ENCODE measurements around the gene EFNA2.

Gene EFNA2

GRCh38 chr19:1249298-1249989, 36.2 kb upstream of the EFNA2 start:
- DNase-seq (ENCODE audit: low read depth): no peak

GRCh38 chr19:1249990-1250436, 35.7 kb upstream of the EFNA2 start:
- no peak for DNase-seq (ENCODE audit: low read depth)

DNA sequence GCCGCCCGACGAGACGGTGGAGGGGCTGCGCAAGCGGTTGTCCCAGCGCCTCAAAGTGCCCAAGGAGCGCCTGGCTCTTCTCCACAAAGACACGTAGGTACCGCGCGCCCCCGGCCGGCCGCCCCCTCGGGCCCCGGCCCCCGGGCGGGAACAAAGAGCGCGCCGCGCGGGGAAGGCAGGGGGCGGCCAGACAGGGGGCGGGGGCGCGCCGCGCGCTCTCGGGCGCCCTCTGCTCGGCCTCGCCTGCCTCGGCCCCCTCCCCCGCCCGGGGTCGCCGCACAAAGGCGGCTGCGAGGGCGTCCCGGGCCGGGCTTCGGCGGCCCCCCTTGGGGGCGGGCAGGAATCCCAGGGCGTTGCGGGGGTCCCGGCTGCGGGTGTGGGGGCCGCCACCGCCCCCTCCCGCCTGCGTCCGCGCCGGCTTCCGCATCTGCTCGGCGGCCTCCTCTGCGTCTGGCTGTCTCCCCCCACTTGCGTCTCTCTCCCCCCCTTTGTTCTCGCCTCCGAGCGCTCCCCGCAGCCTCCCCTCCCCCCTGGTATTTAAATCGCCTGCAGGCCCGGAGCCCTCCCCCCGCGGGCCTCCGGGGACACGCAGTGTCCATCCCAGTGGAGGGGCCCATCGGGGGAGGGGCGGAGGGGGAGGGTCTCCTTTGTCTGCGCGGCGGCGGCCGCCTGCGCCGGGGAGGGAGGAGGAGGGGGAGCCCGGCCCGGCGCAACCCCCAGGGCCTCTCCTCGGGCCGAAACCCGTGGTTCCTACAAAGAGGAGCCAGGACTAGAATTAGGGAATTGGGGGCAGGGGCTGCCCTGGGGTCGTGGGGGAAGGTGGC, 35.0 kb upstream of the EFNA2 start:
- no peak for DNase-seq (ENCODE audit: low read depth)

DNA sequence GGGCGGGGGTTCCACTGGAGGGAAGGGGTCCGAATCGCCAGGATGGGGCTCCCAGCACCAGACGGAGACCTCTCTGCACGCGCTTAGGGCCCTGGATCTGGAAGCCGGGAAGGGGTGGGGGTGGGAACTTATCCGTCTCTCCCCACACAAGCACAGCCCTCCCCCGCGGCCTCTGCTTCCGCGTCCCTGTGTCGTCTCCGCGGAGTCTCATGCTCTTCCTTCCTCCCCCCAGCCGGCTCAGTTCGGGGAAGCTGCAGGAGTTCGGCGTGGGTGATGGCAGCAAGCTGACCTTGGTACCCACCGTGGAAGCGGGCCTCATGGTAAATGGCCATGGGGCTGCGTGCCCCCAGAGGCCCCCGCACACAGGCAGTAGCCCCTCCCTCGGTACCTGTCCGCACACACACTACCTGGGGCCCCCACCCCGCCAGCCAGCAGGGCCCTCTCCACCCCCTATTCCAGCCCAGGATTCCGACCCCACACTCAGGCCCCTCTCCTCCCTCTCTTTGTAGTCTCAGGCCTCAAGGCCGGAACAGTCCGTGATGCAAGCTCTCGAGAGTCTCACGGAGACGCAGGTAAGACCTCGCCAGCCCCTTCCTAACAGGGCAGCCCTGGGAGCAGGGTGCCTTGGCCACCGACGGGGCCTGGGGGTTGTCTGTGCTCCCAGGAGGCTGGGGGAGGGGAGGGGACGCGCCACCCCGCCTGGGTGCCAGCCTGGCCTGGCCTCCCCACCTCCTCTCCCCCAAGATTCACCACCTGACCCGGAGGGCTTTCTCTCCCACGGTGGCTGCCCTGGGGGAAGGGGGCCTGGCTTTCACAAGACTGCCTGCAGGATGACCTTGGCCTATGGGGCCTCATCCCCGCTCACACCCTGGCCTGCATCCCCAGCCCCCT, 34.1 kb upstream of the EFNA2 start:
- no peak for DNase-seq (ENCODE audit: low read depth)

DNA sequence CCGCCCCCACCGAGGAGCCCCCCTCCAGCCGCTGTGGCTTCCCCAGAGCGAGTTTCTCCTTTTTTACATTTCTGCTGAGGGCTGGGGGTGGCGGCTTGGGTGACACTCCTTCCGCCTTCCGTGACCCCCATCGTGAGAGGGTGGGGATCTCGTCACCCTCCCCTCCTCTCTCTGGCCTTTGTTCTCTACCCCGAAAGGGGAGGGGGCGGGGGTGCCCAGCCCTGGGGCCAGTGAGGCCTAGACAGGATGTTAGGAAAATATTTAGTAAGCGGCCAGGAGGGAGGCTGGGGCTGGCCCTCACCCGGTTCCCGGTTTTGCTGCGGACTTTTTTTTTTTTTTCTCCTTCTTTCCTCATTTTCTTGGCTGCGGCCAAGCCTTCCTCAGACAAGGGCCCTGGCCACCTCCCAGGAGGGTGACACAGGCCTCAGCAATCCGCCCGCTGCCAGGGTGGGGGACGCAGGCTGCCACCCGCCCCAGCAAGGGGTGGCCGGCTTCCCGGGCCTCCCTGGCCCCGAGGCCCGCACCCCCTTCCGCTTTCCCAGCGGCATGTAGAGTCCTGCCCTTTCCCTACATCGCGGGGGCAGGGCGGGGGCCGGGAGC, 33.4 kb upstream of the EFNA2 start:
- DNase-seq (ENCODE audit: low read depth): no peak

DNA sequence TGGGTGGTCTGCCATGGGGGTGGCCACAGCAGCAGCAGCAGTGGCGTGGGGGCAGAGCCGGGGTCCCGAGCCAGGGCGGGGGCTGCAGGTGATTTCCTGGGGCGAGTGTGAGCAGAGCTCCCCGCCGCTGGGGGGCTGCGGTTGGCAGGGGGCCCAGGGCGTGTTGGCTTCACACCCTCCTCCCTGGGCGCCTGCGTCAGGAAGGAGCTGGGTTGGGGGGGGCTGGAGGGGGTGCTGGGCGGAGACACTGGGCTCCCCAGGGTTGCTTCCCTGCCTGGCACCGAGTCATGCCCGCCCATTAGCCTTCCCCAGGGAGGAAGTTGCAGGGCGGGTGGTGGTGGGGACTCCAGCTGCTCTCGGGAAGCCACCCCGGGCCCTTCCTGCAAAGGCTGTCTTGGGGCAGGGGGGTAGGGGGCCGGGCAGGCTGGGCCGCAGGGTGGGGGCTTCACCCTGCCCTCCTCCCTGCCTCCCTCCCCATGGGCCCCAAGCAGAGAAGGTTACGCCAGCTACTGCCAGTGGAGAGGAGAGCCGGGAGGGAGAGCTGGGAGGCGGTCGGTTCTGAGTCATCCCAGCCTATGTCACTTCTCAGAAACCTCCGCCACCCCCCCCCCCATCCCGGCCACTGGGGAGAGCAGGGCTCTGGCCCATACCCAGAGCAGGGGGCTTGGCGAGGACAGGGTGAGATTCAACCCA, 32.7 kb upstream of the EFNA2 start:
- DNase-seq (ENCODE audit: low read depth): no peak

GRCh38 chr19:1253514-1254080, 32.1 kb upstream of the EFNA2 start:
- no peak for DNase-seq (ENCODE audit: low read depth)

DNA sequence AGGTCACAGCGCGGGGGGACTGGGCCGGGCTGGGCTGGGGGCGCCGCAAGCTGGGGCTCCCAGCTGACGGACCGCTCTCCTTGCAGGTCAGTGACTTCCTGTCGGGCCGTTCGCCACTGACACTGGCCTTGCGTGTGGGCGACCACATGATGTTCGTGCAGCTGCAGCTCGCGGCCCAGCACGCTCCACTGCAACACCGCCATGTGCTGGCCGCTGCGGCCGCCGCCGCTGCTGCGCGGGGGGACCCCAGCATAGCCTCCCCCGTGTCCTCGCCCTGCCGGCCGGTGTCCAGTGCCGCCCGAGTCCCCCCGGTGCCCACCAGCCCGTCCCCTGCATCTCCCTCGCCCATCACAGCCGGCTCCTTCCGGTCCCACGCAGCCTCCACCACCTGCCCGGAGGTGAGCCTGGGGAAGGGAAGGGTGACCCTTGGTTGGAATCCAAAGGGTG, 31.6 kb upstream of the EFNA2 start:
- no peak for DNase-seq (ENCODE audit: low read depth)

- DNase-seq (ENCODE audit: low read depth): no peak
These were observed 31.0 kb upstream of the EFNA2 start for GRCh38 chr19:1254530-1255185.

DNA sequence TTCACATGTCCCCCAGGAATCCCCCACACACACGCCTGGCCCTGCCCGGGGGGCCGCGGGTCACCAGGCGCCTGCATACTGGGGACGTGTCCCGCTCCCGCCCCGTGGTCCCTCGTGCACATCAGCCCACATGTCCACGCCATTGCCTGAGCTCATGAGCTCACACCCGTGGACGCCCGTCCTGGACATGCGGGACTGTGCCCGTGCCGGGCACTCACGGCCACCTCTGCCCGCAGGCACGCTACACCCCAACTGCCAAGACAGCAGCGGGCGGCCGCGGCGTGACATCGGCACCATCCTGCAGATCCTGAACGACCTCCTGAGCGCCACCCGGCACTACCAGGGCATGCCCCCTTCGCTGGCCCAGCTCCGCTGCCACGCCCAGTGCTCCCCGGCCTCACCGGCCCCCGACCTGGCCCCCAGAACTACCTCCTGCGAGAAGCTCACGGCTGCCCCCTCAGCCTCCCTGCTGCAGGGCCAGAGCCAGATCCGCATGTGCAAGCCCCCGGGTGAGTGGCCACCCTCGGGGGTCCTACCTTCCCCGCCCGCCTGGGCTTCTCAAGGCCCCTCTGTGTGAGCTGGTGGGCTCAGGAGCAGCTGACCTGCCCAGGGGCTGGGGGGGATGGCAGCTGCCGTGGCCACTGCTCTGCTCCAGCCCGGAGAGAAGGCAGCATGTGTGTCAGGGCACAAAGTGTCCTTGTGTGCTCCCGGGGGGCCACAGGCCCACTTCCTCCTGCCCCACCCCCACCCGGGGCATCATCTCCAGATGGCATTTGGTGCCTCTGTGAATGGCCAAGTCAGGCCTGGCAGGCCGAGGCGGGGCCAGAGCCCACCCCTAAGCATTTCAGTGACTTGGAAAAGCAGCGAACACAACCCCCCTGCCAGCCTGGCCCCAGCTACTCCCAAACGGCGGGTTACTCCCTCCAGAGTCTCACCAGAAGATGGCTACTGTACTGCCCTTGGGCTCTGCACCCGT, 30.2 kb upstream of the EFNA2 start:
- no peak for DNase-seq (ENCODE audit: low read depth)

- no peak for DNase-seq (ENCODE audit: low read depth)
These were observed 28.8 kb upstream of the EFNA2 start for GRCh38 chr19:1256646-1257474.

DNA sequence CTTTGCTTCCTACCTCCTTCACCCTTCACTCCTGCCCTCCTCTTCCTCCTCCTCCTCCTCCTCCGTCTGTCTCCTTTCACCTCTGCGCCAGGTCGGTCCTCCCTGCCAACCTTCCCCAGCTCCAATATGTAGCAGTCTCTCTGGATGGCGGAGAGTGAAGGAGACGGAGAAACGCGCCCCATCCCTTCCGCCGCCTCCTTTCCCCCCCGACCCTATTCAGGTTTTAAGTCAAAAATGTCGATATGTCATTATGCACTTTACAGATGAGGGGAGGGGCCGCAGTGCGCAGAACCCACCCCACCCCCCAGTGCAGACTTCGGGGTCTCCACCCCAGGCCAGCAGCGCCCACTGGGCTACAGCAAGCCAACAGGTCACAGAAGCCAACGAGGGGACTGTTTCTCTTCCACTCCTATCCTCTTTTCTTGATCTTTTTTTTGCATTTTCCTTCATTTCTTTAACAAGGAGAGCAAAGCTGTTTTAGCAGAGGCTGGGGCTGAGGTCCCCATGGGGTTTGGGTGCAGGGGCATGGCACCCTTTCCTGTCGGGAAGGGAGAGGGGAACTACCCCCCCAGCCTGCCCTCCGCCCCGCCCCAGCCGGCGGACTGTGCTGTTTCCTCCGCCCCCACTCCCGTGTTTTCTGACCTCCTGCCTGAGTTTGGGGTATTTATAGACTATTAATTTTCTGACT, 28.1 kb upstream of the EFNA2 start:
- no peak for DNase-seq (ENCODE audit: low read depth)

- DNase-seq (ENCODE audit: low read depth): no peak
These were observed 27.5 kb upstream of the EFNA2 start for GRCh38 chr19:1258163-1258492.

DNA sequence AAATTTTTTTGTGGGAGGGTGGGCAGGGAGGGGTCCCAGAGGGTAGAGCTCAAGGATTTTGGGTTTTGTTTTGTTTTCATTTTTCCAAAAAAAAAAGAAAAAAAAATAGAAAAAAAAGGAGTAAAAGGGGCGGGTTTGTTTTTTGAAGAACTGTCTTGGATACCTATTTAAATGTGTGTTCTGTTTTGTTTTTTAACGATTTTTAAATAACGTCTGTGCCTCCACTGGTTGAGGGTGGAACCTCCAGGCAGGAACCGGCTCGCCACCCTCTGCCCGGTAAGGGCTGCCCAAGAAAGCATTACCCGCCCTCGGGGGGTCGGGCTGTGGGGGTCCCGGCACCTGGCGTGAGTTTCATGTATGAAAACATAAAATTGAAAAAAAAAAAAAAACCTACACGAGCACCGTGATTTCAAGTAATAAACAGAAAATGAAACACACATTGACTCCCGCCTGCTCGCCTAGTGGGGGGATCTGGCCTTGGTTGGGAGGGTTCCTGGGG, 26.9 kb upstream of the EFNA2 start:
- no peak for DNase-seq (ENCODE audit: low read depth)

DNA sequence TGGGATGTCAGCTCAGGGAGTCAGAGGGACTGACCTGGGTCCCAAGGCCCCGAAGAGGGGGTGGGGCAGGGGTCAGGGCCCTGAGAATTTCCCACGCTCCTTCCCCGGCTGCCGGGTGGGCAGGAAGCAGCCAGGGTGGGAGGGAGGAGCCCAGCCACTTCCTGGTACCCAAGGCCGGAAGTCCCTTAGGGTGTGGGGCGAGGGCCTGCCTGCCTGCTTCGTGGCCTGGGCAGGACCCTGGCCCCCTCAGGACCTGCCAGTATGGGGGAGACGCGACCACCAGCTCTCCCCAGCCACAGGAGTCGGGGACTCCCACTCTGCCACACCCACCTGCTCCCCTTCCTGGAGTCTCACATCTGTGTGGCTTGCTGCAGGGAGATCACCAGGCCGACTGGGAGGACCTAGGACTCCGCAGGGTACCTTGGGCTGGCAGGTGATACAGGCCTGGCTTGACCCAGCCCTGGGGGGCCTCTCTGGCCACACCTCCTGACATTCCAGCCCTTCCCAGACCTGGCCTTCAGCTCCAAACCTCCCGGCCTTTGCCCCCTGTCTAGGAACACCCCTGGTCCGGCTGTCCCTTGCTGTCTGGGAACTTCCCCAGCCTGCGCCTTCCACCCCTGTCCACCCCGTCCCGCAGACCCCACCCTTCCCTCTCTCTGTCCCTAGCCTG, 26.3 kb upstream of the EFNA2 start:
- no peak for DNase-seq (ENCODE audit: low read depth)

DNA sequence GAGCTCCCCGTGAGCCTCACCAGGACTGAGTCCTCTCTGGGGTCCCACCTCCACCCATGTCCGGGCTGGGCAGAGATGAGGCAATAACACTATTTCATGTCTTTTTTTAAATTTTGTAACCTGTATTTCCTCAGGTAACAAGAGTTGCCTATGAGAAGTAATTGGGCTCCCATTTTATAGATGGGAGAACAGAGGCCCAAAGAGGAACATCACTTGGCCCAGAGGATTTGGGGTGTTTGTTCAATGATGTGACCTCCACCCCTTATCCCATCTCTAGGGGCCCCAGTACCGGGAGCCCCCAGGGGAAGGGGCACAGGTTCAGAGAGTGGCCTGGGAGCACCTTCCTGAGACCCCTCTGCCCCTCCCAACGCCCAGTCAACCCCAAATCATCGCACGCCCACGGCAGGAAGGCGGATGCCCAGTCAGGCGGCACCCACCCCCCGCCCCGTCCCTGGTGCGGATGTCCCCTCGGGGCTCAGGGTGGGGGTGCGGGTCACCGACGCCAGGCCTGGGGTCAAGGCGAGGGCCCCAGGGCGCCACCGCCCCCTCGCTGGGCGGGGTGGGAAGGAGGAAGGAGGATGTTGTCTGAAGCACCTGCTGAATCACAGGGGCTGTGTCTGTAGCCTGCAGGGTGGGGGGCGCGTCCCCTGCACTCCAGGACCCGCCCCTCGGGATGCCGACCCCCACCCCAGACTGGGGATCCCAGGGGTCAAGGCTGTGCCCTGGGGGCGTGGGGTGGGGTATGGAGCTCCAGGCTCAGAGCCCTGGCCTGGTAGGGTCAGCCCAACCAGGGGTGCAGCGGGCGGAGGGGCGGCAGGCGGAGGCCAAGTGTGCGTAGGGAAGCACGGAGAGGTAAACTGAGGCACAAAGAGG, 25.6 kb upstream of the EFNA2 start:
- DNase-seq (ENCODE audit: low read depth): no peak

Data from non-pigmented ciliary epithelial cell (primary cell).